ENCODE data around the gene NCKAP5.

The NCKAP5 gene

DNA sequence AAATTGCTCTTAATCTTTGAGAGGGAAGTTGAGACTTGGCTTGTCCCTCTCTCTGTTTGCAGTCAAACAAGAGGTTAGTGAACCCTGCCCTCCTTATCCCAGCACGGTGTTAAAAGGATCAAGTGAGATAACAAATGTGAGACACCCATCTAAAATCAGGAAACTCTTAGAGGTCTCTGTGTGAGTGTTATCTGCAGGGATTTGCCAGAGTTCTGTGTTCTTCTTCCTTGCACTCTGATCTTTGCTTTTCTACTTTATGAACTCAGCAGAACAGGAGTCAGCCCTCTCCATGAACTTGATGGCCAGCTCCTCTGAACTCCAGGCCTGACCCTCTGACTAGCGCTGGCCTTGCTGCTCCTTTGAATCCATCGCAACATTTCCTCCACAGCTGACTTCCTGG is 123.8 kb downstream of the NCKAP5 start:
- no peaks in the 10 kb centered on the region for H3K27me3 ChIP-seq
- H3K4me3 ChIP-seq (ENCODE audit: low read depth, low read length), result no peak overlapping the region
- H3K4me1 ChIP-seq, result no peaks in the 10 kb centered on the region; the same call in 1 of the 2 replicates
- TF ChIP-seq, protein P1, sequence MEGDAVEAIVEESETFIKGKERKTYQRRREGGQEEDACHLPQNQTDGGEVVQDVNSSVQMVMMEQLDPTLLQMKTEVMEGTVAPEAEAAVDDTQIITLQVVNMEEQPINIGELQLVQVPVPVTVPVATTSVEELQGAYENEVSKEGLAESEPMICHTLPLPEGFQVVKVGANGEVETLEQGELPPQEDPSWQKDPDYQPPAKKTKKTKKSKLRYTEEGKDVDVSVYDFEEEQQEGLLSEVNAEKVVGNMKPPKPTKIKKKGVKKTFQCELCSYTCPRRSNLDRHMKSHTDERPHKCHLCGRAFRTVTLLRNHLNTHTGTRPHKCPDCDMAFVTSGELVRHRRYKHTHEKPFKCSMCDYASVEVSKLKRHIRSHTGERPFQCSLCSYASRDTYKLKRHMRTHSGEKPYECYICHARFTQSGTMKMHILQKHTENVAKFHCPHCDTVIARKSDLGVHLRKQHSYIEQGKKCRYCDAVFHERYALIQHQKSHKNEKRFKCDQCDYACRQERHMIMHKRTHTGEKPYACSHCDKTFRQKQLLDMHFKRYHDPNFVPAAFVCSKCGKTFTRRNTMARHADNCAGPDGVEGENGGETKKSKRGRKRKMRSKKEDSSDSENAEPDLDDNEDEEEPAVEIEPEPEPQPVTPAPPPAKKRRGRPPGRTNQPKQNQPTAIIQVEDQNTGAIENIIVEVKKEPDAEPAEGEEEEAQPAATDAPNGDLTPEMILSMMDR (IDR thresholded peaks at IDR 0.05; ENCODE audit: low read depth, low read length), result no peak
- no peaks in the 10 kb centered on the region for H3K9me3 ChIP-seq
- DNase-seq, result no peak
- no peaks in the 10 kb centered on the region for H3K36me3 ChIP-seq

DNA sequence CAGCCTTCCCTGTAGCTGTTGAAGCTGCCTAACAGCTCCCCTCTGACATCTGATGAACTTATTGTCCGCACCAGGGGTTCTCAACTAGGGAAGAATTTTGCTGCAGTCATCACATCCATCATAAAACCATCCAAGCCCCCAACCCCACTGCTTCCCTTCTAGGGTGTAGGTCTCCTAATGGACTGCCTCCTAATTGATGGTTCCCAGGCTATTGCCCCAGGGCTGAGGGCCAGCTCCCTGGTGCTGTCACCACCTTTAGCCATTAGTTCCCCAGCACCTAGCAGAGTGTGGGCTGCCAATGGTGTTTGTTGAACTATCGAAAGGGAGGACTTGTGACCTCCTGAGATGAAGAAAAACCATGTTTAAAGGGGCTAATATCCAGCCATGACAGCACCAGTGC is 125.9 kb downstream of the NCKAP5 start:
- no peaks in the 10 kb centered on the region for H3K36me3 ChIP-seq
- no peak for DNase-seq
- H3K9me3 ChIP-seq, result no peaks in the 10 kb centered on the region
- H3K27me3 ChIP-seq, result no peaks in the 10 kb centered on the region
- no peak overlapping the region for H3K4me3 ChIP-seq (ENCODE audit: low read depth, low read length)
- no peaks in the 10 kb centered on the region; the same call in 1 of the 2 replicates for H3K4me1 ChIP-seq
- TF ChIP-seq, protein P1 (IDR thresholded peaks at IDR 0.05; ENCODE audit: low read depth, low read length), result no peak

DNA sequence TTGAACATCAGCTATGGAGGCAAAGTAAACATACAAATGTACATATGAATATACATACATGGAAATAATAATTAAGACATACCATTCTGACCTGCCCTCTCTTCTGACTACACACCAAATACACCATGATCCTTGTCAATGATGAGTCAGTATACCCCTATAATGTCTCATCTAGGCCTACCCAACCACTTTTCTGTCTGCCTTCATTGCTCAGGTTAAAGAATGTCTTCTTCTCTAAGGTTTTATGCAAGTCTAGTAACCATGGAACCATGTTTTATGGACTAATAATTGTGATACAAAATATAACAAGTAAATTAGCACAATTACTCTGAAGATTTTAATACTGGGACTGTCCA is 128.7 kb downstream of the NCKAP5 start:
- Histone ChIP-seq H3K36me3 (no peaks in the 10 kb centered on the region), H3K9me3 (no peaks in the 10 kb centered on the region), H3K4me3 (ENCODE audit: low read depth, low read length) (no peak overlapping the region), H3K27me3 (no peaks in the 10 kb centered on the region), H3K4me1 (no peaks in the 10 kb centered on the region; the same call in 1 of the 2 replicates)
- no peak for DNase-seq
- TF ChIP-seq, protein P1 (IDR thresholded peaks at IDR 0.05; ENCODE audit: low read depth, low read length), result no peak

DNA sequence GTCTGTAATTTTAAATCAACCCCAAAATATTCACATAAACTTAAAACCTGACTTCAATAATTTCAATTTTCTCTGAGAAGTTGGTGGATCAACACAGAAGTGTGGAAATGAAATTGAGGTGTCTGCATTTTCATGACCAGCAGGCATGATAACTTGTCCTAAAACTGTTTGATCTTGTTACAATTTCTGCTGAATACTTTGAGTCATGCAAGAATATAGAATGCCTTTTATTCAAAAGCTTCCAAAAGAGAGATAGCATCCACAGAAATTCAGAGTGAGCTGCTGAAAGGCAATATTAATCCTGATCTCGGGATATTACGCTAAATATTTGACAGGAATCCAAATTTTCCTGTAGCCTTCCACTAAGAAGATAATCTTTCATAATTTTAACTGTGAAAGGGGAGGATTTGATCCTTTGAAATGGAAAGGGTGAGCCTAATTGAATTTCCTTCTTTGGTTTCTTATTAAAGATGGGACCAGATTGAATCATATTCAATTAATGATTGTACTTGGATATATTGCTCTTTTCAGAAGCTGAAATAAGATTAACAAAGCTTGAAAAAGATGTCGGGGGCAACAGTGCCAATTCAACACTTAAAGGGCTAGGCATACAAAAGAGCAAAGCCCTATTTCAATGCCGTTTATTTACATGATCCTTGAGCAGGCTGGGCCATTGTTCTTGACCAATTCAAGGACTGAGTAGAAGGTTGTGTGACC is 129.3 kb downstream of the NCKAP5 start:
- no peaks in the 10 kb centered on the region for H3K36me3 ChIP-seq
- TF ChIP-seq, protein P1 (IDR thresholded peaks at IDR 0.05; ENCODE audit: low read depth, low read length), result no peak
- no peaks in the 10 kb centered on the region for H3K9me3 ChIP-seq
- H3K4me3 ChIP-seq (ENCODE audit: low read depth, low read length), result no peak overlapping the region
- no peak for DNase-seq
- H3K27me3 ChIP-seq, result no peaks in the 10 kb centered on the region
- no peaks in the 10 kb centered on the region; the same call in 1 of the 2 replicates for H3K4me1 ChIP-seq

DNA sequence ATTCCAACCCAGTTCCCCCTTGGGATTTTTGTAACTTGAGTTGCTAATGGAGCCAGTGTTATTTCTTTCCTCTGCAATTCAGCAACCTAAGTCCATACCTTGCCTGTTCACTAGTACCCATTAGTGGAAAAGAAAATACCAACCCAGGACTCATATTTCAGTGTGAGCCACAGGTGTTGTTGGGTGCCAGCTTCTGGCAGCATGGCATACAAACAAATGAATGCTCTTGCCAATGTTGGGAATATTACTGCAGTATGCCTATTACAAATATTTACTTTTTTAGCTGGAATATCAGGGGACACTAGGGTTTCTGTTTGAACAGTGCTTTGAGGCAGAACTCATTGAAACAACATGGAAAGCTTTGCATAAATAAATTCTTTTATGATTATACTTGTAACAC is 130.2 kb downstream of the NCKAP5 start:
- TF ChIP-seq, protein P1 (IDR thresholded peaks at IDR 0.05; ENCODE audit: low read depth, low read length), result no peak
- Histone ChIP-seq H3K36me3 (no peaks in the 10 kb centered on the region), H3K9me3 (no peaks in the 10 kb centered on the region), H3K4me3 (ENCODE audit: low read depth, low read length) (no peak overlapping the region), H3K4me1 (no peaks in the 10 kb centered on the region; the same call in 1 of the 2 replicates), H3K27me3 (no peaks in the 10 kb centered on the region)
- no peak for DNase-seq

DNA sequence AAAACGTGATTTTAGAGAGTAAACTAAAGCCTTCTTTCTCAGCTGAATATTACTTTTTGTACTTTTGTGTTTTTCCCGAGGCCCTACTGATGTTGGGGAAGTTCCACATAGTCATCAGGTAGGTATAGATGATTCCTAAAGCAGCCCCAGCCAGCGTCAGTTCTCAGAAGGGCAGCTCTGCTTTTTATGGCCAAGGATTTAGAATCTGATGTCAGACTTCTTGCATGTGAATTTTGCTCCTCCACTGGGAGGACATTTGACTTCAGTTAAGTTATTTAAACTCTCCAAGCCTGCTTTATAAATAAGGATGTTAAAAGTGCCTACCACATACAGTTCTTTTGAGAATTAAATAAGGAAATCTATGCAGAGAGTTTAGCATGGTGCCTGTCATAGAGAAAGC is 130.8 kb downstream of the NCKAP5 start:
- no peak for DNase-seq
- TF ChIP-seq, protein P1 (IDR thresholded peaks at IDR 0.05; ENCODE audit: low read depth, low read length), result no peak
- no peaks in the 10 kb centered on the region; the same call in 1 of the 2 replicates for H3K4me1 ChIP-seq

More for the DNA sequence above, 130.8 kb downstream of the NCKAP5 start:
- H3K4me3 ChIP-seq (ENCODE audit: low read depth, low read length), result no peak overlapping the region
- no peaks in the 10 kb centered on the region for H3K27me3 ChIP-seq
- H3K36me3 ChIP-seq, result no peaks in the 10 kb centered on the region
- H3K9me3 ChIP-seq, result no peaks in the 10 kb centered on the region

Data from BE2C (cell line).